HepG2 (cell line): Measurements from ENCODE around the gene USE1. TPM values are rescaled to one million over a fixed set of nuclear protein-coding genes. Genes with fewer than 3 reads are reported as not detected.
A peak's percentile ranks its signal among the peaks of the same experiment; 100 is the strongest.

ENCODE experiments used
- ETV5 ChIP-seq: IDR thresholded peaks from 2 replicates; pipeline ENCODE4 v1.6.1; 2018; ENCODE audit warnings: missing biosample characterization, missing genetic modification reagents, inconsistent platforms, borderline replicate concordance
- FIP1L1 ChIP-seq: fragments of 200-400 bp; formaldehyde crosslinking; IDR thresholded peaks from 2 replicates; pipeline ENCODE4 v1.6.1; 2018; ENCODE audit warnings: low read depth, mild to moderate bottlenecking, low read length, moderate library complexity, borderline replicate concordance; ENCODE audit not compliant: insufficient read depth
- GRHL1 ChIP-seq: sonication (generic); formaldehyde crosslinking; conservative IDR thresholded peaks from 2 replicates; pipeline ENCODE4 v1.8.0; 2022; ENCODE audit warnings: missing genetic modification reagents
- HIVEP1 ChIP-seq: sonication (generic); formaldehyde crosslinking; IDR thresholded peaks from 2 replicates; pipeline ENCODE4 v1.4.0; 2020; ENCODE audit warnings: mild to moderate bottlenecking, missing genetic modification reagents
- NCOA5 ChIP-seq: sonication (generic); formaldehyde crosslinking; IDR thresholded peaks from 2 replicates; pipeline ENCODE4 v1.4.0; 2020; ENCODE audit warnings: missing genetic modification reagents
- SAP130 ChIP-seq: IDR thresholded peaks from 2 replicates; pipeline ENCODE4 v1.6.1; 2016; ENCODE audit warnings: low read depth
- SMC3 ChIP-seq: IDR thresholded peaks from 2 replicates; pipeline ENCODE4 v1.6.1; 2011; ENCODE audit warnings: low read length, improper control_type of control experiment
- SP4 ChIP-seq: sonication (generic); formaldehyde crosslinking; IDR thresholded peaks from 2 replicates; pipeline ENCODE4 v1.8.1; 2023; ENCODE audit warnings: mild to moderate bottlenecking, missing genetic modification reagents
- YEATS4 ChIP-seq: sonication (generic); formaldehyde crosslinking; IDR thresholded peaks from 2 replicates; pipeline ENCODE4 v1.4.0; 2020; ENCODE audit warnings: missing genetic modification reagents, borderline replicate concordance
- ZBTB4 ChIP-seq: sonication (generic); formaldehyde crosslinking; IDR thresholded peaks from 2 replicates; pipeline ENCODE4 v1.4.0; 2020; ENCODE audit warnings: missing genetic modification reagents, mild to moderate bottlenecking, borderline replicate concordance
- ZNF263 ChIP-seq: sonication (generic); formaldehyde crosslinking; IDR thresholded peaks from 2 replicates; pipeline ENCODE4 v1.4.0; 2020; ENCODE audit warnings: missing genetic modification reagents
- ZNF282 ChIP-seq: fragments of 450-650 bp; IDR thresholded peaks from 2 replicates; pipeline ENCODE4 v1.6.1; 2018; ENCODE audit not compliant: partially characterized antibody
- ZNF333 ChIP-seq: sonication (generic); formaldehyde crosslinking; IDR thresholded peaks from 2 replicates; pipeline ENCODE4 v1.4.0; 2020; ENCODE audit warnings: mild to moderate bottlenecking, missing genetic modification reagents, borderline replicate concordance
- ZNF567 ChIP-seq: sonication (generic); formaldehyde crosslinking; IDR thresholded peaks from 2 replicates; pipeline ENCODE4 v1.8.1; 2023; ENCODE audit warnings: mild to moderate bottlenecking, missing genetic modification reagents, borderline replicate concordance
- ZNF761 ChIP-seq: sonication (generic); formaldehyde crosslinking; conservative IDR thresholded peaks from 2 replicates; pipeline ENCODE4 v1.4.0; 2020; ENCODE audit warnings: mild to moderate bottlenecking, missing genetic modification reagents
- ZNF781 ChIP-seq: sonication (generic); formaldehyde crosslinking; IDR thresholded peaks from 2 replicates; pipeline ENCODE4 v1.5.1; 2020; ENCODE audit warnings: borderline replicate concordance, mild to moderate bottlenecking, missing genetic modification reagents; ENCODE audit errors: not compliant biosample characterization
- ZSCAN5A ChIP-seq: sonication (generic); formaldehyde crosslinking; IDR thresholded peaks from 2 replicates; pipeline ENCODE4 v1.8.0; 2022; ENCODE audit warnings: mild to moderate bottlenecking, missing genetic modification reagents, borderline replicate concordance
- polyA plus RNA-seq, 8 experiments: library from polyadenylated mRNA; depleted of rRNA in 3 of 8; stranded (reverse) in 7 of 8; unstranded in 1 of 8; fragments of >200 nt; fragmentation: Illumina TruSeq in 4 of 8; extraction: Trizol in 4 of 8; gene quantifications; 2 replicates each; pipeline versions ENCODE4 v1.2.1 to v1.2.3, GENCODE V29; 2011 to 2016; ENCODE audit warnings: low read depth in 4 of 8, missing spikeins in 1 of 8, mixed read lengths in 1 of 8; ENCODE audit not compliant: insufficient read depth in 1 of 8
- total RNA-seq, 5 experiments: library from RNA; depleted of rRNA; stranded (reverse); fragments of >200 nt; fragmentation: Illumina TruSeq; extraction: Trizol; gene quantifications; 2 replicates each; pipeline ENCODE4 v1.2.3, GENCODE V29; 2016; ENCODE audit warnings: low read depth in 1 of 5
- TF ChIP-seq, protein P1 (sequence below): sonication (generic); formaldehyde crosslinking; IDR thresholded peaks from 2 replicates; pipeline ENCODE4 v1.8.0; 2022; ENCODE audit warnings: mild to moderate bottlenecking, missing genetic modification reagents, moderate library complexity
- TF ChIP-seq, protein P2 (sequence below): sonication (generic); formaldehyde crosslinking; IDR thresholded peaks from 2 replicates; pipeline ENCODE4 v1.4.0; 2020; ENCODE audit warnings: missing genetic modification reagents

Gene USE1
- total and polyA plus RNA-seq, 2 of the 13 experiments (the other 11 are each of a cell fraction or from before 2014, with no cell fraction given), result 9.9 to 17.6 TPM

DNA sequence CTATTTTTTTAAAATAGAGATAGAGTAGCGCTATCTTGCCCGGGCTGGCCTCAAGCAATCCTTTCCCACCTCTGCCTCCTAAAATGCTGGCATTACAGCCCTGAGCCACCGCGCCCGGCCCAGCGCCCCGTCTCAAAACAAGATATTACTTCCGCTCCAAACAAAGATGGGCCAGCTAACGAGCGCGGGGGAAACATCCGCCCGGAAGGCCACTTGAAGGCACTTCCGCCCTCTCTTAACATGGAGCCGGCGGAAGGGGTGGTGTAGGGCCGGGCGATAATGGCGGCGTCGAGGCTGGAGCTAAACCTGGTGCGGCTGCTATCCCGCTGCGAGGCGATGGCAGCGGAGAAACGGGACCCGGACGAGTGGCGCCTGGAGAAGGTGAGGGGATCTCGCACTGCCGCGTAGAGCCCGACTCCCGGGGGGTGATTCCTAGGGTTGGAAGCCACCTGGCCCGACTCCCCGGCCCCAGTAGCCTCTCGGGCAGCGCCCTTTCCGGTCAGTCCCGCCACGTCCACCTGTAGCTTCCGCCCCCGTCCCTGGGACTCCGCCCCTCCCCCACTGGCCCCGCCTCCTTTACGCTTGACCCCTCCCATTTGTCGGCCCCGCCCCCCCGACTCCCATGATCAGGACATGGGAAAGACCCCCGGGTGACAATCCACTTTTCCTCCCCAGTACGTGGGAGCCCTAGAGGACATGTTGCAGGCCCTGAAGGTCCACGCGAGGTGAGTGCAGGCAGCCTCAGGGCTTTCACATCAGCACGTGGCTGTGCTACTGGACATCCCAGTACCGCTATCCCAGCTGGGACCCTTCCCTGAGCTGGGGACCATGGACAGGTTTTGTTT lies at the start of gene USE1 (continued):
- TF ChIP-seq ZBTB4, result 0 out of 2 replicates have a peak, but pooled peaks have one; percentile 3
- TF ChIP-seq ZNF333 (CRISPR knock-in tag), result peak; percentile 55; the same call in 1 of the 2 replicates
- TF ChIP-seq FIP1L1, result no peak
- peak; percentile 29; the same call in 1 of the 2 replicates for TF ChIP-seq ZNF761 (CRISPR knock-in tag)
- TF ChIP-seq, protein P1, sequence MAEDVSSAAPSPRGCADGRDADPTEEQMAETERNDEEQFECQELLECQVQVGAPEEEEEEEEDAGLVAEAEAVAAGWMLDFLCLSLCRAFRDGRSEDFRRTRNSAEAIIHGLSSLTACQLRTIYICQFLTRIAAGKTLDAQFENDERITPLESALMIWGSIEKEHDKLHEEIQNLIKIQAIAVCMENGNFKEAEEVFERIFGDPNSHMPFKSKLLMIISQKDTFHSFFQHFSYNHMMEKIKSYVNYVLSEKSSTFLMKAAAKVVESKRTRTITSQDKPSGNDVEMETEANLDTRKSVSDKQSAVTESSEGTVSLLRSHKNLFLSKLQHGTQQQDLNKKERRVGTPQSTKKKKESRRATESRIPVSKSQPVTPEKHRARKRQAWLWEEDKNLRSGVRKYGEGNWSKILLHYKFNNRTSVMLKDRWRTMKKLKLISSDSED (CRISPR knock-in tag), result no peak
- TF ChIP-seq SAP130 (CRISPR knock-in tag), result peak; percentile 98
- TF ChIP-seq ZNF567 (CRISPR knock-in tag), result no peak
- peak; percentile 81; the same call in 1 of the 2 replicates for TF ChIP-seq SP4 (CRISPR knock-in tag)
- TF ChIP-seq ZSCAN5A (CRISPR knock-in tag), result 0 out of 2 replicates have a peak, but pooled peaks have one; percentile 41
- TF ChIP-seq YEATS4, result peak; percentile 98
- TF ChIP-seq SMC3, result no peak
- TF ChIP-seq, protein P2, sequence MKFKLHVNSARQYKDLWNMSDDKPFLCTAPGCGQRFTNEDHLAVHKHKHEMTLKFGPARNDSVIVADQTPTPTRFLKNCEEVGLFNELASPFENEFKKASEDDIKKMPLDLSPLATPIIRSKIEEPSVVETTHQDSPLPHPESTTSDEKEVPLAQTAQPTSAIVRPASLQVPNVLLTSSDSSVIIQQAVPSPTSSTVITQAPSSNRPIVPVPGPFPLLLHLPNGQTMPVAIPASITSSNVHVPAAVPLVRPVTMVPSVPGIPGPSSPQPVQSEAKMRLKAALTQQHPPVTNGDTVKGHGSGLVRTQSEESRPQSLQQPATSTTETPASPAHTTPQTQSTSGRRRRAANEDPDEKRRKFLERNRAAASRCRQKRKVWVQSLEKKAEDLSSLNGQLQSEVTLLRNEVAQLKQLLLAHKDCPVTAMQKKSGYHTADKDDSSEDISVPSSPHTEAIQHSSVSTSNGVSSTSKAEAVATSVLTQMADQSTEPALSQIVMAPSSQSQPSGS (CRISPR knock-in tag), result no peak
- no peak for TF ChIP-seq GRHL1 (CRISPR knock-in tag)
- TF ChIP-seq HIVEP1, result peak; percentile 64
- TF ChIP-seq ETV5 (CRISPR knock-in tag), result peak; percentile 98
- TF ChIP-seq ZNF282, result no peak
- TF ChIP-seq ZNF781 (CRISPR knock-in tag), result no peak
- TF ChIP-seq ZNF263 (CRISPR knock-in tag), result 0 out of 2 replicates have a peak, but pooled peaks have one; percentile 22
- TF ChIP-seq NCOA5, result no peak
